SK-N-DZ (cell line): Measurements from ENCODE around the gene SPAG9.

ENCODE experiments used
- DNase-seq: peaks from one replicate; pipeline ENCODE4 v3.0.0-alpha.2; 2015; ENCODE audit warnings: low spot score

SPAG9 gene

DNA sequence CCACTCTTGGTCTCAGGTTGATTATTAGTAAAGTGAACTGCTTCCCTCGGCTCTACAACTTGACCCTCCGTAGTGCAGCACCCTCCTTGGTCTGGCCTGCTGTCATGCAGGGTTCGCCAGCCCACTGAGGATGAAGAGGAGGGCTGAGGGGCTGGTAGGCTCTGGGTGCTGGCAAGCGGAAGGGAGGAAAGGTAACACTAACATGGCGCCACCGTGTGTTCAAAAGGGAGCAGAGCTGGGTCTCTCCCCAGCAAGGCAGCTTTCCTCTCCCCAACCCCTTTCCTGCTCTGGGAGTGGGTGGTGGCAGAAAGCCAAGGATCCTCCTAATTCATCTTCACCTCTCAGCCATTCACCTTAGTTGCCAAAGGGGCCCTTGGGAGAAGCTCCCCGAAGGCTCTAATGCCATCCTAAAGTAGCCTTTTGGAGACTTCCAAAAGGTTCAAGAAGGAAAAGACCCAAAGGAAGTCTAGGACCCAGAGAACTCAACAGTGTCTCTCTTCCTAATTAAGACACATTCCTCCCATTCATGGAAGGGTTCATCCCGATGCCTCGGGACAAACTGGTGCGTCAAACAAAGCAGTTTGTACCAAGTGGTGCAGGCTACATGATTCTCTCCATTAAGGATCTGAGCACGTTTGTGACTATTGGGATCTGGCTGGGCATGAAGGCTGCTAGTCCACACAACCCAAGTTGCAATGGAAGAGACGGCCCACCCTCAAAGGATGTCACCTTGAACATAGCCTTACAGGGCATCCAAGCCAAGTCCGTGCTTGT lies 163.7 kb downstream of the SPAG9 start:
- peak; percentile 70 for DNase-seq

DNA sequence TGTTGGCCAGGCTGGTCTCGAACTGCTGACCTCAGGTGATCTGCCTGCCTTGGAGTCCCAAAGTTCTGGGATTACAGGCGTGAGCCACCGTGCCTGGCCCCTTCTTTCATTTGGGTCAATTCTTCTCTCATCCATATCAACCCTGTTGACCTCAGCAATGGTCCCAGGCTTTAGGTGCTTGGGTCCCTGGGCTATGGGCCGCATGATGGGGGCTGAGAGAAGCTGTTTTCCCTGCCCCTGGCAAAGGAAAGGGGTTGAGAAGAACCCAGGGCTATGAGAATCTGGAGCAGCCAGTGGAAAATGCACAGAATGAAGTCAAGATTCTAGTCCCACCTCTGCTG lies 164.3 kb downstream of the SPAG9 start:
- DNase-seq, result no peak

DNA sequence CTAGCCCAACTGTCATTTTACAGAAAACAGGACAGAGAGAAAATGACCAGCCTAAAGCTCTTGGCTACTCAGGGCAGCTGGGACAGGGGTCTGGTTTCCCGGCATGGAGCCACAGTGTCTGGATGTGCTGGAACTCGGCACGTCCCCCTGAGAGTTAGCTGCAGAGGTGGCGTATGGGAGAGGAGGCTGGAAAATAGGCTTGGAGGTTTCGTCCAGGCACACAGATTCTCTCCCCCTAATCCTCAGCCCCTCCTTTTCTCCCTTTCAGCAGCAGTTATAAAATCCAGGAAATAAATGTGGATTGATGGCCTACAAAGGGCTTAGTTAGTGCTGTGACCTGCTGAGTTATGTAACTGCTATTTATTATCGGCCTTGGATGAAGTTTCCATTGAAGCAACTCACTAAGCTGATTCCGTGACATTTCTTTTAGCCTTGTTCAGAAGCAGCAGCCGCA lies 165.0 kb downstream of the SPAG9 start:
- DNase-seq, result peak; percentile 76

DNA sequence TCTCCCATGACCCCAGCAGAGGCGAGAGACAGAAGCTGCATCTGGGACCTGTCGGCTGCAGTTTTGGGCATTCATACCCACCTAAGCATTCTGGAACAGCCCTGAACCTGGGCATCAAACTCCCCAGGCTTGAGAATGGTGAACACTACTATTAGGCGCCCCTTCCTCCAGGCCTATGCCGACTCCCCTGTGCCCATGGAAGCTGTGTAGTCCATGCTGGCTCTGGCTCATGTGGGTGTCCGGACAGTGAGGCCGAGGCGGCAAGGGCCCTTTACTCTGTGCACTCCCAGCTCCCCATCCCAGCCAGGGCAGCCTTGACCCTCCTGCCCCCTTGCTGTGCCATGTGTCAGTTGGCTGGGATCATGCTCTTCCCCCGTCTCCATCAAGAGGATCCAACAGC lies 165.5 kb downstream of the SPAG9 start:
- no peak for DNase-seq

DNA sequence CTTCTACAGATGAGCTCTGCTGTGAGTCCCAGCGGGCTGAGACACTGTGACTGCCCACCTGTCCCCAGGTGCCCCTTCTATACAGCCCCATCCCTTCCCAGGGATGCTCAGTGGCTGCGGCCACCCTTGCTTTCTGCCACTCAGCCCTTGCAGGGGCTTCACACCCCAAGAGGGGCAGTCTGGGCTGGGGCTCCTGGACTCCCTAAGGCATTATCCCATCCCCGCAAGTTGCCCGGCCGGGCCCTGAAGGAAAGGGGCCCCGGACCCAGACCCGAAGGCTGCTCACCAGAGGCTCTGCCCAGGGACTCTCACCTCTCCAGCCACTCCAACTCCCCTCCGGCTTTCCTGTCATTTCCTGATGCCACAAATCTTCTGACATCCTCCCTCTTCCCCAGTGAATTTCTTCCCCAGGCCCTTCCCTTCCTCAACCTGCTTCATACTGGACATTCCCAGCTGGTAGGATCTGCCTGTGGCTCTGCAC lies 166.0 kb downstream of the SPAG9 start:
- DNase-seq, result no peak

DNA sequence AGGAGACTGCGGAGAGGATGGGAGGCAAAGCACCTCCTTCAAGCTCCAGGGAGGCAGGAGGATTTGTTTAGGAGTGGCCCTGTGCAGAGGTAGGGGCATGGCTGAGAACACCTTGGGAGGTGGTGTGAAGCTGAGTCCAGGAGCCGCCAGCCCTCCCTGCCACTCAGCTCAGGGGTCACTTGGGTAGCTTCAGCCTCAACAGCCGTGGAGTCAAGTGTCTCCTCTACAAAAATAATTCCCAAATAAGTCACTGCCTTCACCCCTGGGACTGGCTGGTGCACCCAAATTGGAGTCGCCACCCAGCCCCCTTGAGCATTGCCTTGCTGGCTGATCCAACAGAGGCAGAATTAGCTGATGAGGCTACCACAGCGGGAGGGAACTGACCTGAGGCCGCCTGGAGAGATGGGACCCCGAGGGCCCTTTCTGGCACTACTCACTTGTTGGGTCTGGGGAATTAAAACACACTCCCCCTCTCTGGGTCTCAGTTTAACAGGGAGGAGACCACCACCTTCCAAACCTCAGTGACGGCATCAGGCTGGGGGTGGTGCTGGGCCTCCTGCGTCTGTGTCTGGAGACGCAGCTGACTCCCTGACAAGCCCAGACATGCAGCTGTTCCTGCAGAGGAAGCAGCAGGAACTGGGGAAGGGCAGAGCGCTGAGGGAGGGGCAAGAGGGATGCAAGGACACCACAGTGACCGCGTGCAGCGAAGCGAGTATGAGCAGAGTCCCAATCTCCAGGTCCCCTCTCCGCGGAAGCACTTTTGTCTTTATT lies 166.7 kb downstream of the SPAG9 start:
- peak; percentile 89 for DNase-seq

DNA sequence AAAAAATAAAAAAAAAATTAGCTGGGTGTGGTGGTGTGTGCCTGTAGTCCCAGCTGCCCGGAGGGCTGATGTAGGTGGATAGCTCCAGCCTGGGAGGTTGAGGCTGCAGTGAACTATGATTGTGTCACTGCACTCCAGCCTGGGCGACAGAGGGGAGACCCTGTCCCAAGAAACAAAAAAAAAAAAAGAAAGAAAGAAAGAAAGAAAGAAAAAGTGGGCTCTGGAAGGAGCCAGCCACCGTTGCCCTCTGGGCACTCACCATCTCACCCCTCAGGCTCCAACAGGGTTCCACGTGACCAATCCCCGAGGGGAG lies 167.2 kb downstream of the SPAG9 start:
- DNase-seq, result no peak

DNA sequence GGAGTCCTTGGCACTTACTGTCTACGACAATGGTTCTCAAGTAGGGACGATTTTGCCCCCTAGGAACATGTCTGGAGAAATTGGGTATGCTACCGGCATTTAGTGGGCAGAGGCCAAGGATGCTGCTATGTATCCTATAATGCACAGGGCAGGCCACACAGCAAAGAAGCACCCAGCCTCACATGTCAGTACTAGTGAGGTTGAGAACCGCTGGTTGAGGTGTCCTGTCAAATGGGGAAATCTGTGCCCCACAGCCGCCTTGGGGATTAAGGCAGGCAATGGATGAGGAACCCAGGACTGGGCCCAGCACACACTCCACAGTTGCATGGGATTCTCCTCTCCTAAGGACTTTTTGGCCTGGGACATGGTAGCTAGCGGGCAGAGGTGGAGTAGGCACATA lies 167.8 kb downstream of the SPAG9 start:
- DNase-seq, result no peak

DNA sequence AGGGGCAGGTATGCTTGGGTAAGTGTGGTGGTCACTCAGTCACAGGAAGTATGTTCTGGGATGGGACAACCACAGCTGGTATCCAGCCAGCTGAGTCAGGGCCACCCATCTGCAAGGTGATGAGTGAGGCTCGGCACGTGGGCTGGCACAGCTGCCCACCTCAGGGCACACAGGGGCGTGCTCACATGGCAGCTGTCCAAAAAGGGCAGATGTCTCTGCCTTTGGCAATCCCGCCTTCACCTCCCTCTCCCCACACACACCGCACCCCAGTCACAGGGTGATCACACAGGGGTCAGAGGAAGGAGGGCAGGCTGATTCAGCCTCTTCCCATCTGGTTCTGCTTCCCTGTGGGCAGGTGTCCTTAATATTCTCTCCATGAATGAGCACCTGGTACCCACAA lies 168.7 kb downstream of the SPAG9 start:
- DNase-seq, result no peak

DNA sequence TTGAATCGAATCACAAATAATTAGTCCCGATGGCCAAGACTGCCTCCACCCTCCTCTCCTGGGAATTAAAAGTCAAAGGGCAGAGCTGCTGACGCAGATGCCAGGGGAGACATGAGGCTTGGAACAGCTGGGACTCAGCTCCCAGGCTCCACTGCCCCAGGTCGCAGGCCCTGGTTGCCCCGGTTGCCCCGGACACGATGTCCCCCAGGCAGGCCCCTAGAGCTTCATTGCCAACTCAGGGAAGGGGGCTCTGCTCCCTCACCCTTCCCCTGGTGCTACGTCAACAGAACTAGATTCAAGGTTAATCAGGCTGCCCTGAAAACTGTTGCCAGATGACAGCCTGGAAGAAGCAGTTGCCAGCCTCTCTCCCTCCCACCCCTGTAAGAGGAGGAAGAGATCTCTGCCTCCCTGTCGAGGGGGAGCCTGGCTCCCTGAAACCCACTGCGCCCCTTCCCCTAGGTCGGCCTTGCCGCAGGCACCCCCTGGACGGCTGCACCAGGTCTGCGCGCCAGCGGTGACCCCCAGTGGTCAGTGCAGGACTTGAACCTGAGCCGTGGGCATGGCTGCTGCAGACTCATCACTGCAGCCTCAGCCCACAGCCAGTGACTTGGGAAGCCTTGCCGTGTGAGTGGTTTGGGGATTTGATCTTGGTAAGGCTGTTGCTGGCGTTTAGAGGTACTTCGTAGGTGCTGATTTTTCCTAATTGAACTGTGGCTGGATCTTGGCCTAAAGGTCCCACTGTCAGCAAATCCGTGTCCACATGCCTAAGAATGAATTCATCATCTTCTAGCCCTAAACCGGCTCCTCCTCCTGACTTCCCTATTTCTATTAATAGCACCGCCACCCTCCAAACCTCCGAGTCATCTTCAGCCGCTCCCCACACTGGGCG lies 170.4 kb downstream of the SPAG9 start:
- peak; percentile 73 for DNase-seq

DNA sequence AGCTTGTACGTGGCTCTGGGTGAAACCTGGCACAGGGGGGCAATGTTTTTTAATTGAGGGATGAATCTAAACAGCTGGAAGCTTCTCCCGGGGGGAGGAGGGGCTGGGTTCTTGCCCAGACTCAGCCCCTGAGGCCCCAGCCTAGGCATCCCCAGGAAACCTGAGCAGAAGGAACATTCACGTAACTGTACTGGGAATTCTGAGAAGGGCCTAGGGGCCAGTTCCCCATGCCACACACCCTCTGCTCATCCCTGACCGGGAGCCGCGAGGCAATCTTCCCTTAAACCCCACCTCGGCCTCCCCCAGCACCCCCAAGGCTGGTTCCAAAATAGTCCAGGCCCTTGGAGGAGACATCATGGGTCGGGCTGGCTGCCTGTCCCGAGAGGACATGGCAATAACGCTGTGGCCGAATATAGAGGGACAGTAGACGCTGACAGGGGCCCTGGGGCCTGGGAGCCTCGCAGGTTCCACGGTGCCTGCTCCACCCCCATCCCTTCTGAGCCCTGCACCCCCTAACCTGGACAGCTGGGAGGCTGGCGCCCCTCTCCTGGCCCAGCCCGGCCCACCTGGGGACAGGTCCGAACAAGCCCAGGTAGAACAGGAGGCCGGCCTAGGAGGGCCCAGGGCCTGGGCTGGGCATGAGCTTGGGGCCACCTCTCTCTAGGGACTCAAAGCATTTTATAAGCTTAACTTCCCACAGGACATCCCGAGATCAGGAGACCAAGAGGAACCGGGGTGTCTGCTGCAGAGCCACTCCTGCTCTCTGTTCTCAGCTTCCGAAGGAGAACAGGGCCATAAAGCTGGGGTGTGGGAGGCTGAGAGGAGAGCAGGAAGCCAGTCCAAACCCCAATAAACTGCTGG lies 171.3 kb downstream of the SPAG9 start:
- DNase-seq, result no peak

DNA sequence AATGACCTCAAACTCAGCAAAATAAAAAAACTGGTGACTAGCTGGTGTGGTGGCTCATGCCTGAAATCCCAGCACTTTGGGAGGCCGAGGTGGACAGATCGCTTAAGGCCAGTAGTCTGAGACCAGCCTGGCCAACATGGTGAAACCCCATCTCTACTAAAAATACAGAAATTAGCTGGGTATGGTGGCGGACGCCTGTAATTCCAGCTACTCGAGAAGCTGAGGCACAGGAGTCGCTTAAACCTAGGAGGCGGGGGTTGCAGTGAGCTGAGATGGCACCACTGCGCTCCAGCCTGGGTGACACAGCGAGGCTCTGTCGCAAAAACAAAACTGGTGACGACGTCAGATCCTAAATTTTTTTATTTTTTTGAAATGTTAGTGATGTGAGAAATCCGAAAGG lies 172.0 kb downstream of the SPAG9 start:
- DNase-seq, result no peak

DNA sequence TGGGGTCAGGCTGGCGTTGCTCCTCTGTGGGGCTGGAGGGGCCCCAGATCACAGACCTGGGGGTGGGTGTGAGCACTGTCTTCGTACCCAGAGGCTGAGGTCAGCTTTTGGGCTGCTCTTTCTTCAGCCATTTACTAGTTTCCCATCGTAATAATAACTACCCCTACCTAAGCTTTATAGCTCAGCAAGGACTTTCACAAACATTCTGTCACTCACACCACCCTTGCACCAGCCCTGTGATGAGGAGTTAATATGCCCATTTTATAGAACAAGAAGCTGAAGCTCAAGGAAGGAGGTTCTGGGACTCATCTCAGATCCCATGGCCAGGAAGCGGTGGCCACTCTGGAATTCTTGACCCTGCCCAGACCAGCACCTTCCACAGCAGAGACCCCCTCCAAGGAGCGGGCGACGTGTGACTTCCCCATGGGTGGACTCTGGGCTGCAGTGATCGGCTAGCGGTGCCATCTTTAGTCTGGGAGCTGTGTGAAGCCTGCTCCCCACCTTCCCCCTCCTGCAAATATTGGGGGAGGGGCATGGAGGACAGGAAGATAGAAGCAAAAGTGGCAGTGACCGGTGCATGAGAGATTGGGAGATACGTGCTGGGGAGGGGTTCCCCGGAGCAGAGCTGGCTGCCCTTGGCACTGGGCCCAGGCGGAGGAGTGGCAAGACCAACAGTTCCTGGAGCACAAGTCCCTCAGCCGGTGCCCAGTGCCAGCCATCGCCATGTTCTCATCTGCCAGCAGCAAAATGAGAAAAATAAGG lies 172.7 kb downstream of the SPAG9 start:
- no peak for DNase-seq

DNA sequence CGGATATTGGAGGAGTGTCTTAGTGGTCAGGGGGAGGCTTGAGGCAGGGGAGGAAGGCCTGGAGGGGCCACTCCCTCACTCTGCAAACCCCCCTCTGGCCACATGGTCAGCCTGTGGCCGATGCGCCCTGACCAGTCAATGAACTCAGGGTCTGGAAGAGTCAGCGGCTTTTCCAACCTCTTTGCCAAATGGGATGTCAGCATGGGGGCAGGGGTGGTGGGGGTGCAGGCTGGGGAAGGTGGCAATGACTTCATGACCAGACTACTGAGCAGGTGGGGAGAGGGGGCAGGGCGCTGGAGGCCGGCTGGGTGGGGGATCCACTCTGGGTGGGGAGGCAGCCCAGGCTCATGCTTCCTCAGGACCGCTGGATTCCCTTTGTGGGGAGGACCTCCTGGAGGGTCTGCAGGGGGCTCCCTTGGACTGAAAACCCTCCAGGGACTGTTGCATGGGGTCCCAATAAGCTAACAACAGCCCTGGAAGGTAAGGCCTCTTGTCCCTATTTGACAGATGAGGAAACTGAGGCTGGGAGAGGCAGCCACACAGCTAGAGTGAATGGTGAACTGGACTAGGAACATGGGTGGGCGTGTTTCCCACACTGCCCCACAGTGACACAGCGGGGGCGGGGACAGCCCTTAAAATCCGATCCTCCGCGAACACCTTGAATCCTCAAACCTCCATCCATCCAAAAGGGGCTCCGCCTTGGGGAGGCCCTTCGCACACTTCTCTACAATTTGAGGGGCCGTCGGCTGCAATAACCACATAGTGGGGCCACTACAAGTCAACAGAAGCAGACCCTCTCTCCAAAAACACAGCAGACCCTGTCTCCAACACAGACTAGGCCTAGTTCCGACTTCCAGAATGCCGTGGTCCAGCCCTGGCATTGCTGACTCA lies 173.5 kb downstream of the SPAG9 start:
- no peak for DNase-seq

DNA sequence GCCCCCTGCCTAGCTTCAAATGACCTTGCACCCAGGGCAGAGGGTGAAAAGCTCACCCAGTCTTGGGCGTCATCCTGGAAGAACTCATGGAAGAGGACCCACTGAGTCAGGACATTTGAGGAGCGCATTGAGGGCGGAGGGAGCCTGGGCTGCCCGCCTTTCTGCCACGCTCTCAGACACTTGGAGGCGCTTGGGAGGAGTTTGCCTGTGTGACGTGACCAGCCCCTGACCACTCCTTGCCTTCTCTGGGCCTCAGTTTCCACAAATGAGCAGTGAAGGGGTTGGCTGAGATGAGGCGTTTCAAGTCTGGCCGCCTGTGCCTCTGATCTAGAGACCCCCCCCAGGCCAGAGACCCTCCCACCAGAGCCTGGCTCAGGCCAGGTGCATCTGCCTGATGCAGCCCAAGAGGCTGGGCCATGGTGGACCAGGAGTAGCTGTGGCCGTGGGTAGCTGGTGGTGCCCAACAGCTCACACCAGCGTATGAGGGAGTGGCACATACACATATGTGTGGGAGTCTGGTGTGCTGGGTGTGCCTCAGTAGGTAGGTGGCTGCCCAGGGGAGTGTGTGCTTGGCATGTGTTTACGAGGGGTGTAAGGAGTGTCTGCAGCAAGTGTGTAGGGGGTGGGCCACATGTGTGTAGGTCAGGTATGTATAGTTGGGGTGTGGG lies 174.3 kb downstream of the SPAG9 start:
- no peak for DNase-seq

DNA sequence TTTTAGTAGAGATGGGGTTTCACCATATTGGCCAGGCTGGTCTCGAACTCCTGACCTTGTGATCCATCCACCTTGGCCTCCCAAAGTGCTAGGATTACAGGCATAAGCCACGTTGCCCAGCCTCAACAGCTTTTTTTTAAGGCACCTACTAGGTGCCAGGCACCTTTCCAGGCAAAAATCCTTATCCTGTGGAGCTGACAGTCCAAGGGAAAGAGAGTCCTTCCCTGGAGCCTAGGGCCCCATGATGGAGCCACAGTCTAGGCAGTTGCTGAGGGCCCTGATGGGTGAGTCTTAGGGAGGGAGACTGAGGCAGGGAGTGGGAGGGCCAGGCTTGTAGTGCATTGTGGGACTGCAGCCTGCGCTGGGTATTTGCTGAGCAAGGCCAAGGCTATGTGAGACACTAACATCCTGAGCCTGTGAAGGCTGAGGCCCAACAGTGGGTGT lies 174.9 kb downstream of the SPAG9 start:
- no peak for DNase-seq

DNA sequence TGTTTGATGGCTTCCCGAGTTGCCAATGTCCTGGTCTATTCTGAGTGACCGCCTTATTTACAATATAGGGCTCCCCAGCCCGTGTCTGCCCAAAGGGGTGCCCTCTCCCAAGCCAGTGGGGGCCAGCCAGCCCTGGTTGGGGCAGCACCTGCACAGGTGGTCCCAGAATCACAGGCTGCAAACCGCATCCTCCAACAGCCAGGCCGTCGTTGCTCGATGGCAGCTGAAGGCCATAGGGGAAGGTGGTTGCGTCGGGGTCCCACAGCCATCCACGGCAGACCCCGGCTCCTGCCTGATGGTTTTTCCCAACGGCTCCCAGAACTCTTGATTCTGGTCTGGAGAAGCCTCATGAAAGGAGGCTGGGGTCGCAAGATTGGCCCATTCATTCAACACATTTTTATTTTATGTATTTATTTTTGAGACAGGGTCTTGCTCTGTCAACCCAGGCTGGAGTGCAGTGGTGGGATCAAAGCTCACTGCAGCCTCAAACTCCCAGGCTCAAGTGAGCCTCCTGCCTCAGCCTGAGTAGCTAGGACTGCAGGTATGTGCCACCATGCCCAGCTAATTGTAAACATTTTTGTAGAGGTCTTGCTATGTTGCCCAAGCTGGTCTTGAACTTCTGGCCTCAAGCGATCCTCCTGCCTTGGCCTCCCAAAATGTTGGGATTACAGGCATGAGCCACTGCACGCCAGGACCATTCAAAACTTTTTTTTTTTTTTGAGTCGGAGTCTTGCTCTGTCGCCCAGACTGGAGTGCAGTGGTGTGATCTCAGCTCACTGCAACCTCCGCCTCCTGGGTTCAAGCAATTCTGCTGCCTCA lies 175.6 kb downstream of the SPAG9 start:
- no peak for DNase-seq
